ENCODE measurements around the gene ACTL6A.

The ACTL6A gene

DNA sequence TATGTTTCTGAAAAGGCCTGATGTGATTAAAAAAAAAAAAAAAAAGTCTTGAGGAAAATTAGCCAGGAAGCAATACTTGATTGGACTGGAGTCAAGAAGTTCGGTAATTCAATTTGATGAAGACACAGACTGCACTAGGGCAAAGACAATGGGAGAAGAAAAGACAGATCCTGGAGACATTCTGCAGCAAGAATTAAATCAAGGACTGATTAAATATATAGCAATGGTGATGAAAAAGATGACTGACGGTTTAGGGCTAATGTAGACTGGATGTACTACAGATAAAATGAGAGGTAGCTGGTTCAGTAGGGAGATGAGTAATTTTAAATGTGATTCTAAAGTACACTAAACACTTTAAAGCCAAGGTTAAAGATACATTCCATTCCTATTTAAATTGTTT is 27.9 kb downstream of the ACTL6A start:
- DNase-seq (ENCODE audit: low read depth): no peak

GRCh38 chr3:179591313-179591712 is 28.6 kb downstream of the ACTL6A start:
- no peak for DNase-seq (ENCODE audit: low read depth)

DNA sequence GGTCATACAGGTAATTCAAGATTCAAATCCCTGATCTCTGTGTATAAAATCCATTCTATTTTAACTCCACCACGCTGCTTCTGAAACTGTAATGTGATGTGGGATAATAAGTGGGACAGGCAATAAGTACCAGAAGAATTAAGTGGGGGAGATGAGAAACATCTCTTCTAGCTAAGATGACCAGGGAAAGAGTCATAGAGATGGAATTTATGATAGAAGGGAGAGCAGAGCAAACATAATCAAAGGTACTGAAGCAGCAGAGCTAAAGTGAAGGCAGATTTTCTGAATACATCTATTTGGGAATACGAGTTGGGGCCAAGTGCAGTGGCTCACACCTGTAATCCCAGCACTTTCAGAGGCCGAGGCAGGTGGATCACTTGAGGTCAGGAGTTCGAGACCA is 36.8 kb downstream of the ACTL6A start:
- DNase-seq (ENCODE audit: low read depth): no peak

DNA sequence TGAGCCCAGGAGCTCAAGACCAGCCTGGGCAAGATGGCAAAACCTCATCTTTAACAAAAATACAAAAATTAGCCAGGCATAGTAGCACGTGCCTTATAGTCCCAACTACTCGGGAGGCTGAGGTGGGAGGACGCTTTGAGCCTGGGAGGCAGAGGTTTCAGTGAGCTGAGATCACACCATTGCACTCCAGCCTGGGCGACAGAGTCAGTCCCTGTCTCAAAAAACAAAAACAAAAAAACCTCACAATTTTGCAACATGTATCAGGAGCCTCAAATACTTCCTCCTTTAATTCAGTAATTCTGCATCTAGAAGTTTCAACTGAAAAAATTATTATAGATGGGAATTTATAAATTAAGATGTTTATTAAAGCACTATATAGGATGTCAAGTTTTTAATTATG is 40.6 kb downstream of the ACTL6A start:
- no peak for DNase-seq (ENCODE audit: low read depth)

- DNase-seq (ENCODE audit: low read depth): no peak
Observed at GRCh38 chr3:179603831-179604230, 41.1 kb downstream of the ACTL6A start.

GRCh38 chr3:179604321-179605078 is 41.8 kb downstream of the ACTL6A start, which contains the start of the genes MRPL47 and NDUFB5:
MRPL47 (minus strand) TSS chr3:179604638; CDS start chr3:179604624, 14 bp downstream.
NDUFB5 (plus strand) TSS chr3:179604794; CDS start chr3:179604816, 22 bp downstream.
- DNase-seq (ENCODE audit: low read depth): peak; percentile 85

GRCh38 chr3:179606534-179607085 is 43.9 kb downstream of the ACTL6A start:
- DNase-seq (ENCODE audit: low read depth): no peak

DNA sequence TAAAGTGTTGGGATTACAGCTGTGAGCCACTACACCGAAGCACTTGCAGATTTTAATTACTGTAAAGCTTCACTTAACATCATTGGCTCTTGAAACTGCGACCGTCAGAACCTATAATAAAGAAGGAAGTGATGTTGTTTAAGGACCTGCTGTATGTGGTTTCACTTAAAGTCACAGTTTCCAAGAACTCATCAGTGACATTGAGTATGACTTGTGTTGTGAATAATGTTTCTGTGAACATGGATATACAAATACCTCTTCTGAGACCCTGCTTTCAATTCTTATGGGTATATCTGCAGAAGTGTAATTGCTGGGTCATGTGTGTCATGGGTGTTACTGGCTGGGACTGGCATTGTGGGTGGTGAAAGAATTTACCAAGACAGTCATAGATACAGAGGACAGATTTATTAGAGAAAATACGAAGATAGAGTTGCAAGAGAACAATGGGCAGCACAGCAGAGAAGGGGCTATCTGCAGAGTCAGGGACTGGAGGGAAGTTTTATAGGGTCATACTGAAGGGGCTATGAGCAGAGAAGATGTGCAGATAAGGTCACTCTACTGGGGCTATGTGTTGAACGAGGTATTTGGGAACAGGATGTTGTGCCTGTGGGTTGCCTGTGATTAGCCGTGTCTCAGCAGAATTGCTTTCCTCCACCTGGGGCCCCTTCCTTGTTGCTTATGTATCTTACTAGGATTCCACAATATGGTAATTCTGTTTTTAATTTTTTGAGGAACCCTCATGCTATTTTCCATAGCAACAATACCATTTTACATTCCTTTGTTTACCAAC is 46.4 kb downstream of the ACTL6A start:
- DNase-seq (ENCODE audit: low read depth): no peak

DNA sequence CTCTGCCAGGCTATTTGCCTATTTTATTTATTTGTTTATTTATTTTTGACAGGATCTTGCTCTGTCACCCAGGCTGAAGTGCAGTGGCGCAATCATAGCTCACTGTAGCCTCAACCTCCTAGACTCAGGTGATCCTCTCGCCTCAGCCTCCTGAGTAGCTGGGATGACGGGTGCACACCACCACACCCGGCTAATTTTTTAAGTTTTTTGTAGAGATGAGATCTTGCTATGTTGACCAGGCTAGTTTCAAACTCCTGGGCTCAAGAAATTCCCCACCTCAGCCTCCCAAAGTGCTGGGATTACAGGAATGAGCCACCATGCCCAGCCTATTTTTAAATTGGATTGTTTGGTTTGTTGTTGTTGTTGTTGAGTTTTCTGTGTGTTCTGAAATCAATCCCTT is 47.3 kb downstream of the ACTL6A start:
- DNase-seq (ENCODE audit: low read depth): no peak

DNA sequence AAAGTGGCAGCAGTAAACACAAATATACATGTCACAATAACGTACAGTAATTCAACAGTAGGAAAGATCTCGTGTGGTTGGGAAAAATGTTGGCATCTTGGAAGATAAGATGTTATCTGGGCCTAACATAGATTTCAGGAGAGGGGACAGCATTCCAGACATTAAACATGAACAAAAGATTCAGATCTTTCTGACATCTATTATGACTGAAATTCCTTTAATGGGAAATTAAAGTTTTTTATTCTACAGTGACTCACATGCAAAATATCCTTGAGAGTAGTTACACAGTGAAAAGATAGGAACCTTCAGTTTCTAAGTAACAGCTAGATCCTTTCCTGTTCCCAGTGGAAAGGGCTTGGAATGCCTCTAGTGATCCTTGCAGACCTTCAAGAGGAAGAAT is 51.1 kb downstream of the ACTL6A start:
- no peak for DNase-seq (ENCODE audit: low read depth)

DNA sequence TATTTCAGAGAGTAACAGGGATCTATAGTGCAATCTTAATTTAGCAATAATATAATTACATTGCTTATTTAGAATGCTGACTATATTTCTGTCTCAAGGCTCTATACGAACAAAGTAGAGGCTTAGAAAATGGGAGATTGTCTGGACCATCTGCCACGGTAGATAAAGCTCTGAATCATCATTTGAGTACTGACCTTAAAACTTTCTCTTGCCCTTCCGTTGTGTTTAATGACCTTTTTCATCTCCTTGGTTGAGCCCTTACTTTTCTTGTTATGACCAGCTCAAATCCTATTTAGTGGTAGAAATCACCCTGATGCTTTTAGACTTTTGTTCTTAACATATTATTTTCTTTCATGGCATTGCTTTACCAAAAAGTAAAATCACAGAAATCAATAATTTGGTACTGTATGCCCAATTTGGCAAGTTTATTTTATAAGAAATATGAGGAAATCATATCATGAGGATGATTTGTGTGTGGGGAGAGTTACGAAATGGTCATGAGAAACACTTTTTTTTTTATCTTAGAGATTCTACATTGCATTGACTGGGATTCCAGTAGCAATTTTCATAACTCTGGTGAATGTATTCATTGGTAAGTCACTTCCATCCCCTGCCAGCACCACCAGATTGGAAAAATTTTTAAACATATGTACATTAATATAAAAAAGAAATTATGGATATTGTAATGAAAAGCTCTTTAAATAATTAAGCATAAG is 52.9 kb downstream of the ACTL6A start:
- DNase-seq (ENCODE audit: low read depth): no peak

DNA sequence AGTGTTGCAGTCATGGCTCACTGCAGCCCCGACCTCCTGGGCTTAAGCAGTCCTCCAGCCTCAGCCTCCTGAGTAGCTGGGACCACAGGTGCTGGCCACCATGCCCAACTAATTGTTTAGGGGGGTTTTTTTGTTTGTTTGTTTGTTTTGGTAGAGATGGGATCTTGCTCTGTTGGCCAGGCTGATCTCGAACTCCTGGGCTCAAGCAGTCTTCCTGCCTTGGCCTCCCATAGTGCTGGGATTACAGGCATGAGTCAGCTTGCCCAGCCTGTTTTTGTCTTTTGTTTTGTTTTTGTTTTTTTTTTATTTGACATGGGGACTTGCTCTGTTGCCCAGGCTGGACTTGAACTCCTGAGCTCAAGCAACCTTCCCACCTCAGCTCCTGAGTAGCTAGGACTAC is 59.3 kb downstream of the ACTL6A start:
- no peak for DNase-seq (ENCODE audit: low read depth)

GRCh38 chr3:179624451-179624850 is 61.7 kb downstream of the ACTL6A start:
- no peak for DNase-seq (ENCODE audit: low read depth)

- DNase-seq (ENCODE audit: low read depth): no peak
Observed at GRCh38 chr3:179630753-179631451, 68.2 kb downstream of the ACTL6A start.

Measured in activated T-cell treated with anti-CD3 and anti-CD28 coated beads for 48 hours (primary cell).